ENCODE measurements around the gene AKIRIN2. TPM values are rescaled to one million over a fixed set of nuclear protein-coding genes. Genes with fewer than 3 reads are reported as not detected.

Gene AKIRIN2
- polyA plus RNA-seq, 1 of the 3 experiments (the other 2 are of a cell fraction) = 19.0 TPM

DNA sequence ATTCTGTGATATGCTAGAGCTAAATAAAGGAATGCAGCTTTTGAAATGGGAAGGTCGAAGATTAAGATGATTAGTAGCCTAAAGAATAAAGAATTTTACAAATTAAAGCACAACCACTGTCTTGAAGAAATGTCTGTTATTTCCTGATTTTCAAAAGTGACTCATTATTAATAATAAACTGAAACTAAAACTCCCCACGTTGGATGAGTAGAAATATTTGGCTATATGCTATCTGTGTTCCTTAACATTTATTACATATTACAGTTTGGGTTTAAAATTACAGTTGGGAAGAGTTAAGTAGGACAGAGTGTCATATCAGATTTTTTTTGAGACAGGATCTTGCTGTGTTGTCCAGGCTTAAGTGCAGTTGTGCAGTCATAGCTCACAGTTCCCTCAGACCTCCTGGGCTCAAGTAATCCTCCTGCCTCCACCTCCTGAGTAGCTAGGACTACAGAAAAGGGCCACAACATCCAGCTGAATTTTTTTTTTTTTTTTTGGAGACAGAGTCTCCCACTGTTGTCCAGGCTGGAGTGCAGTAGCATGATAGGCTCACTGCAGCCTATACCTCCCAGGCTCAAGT is 47.1 kb downstream of the AKIRIN2 start:
- H3K9me3 ChIP-seq = no peaks in the 10 kb centered on the region
- no peaks in the 10 kb centered on the region for H3K9me2 ChIP-seq
- WGBS (ENCODE audit: low lambda C conversion rate) = 49% methylated on average over 2 of the region's 2 CpGs
- peaks cover 6% of the 10 kb centered on the region for H3F3A ChIP-seq (replicated peaks; ENCODE audit: insufficient read depth)
- peaks cover 0 to 20% of the 10 kb centered on the region in 2 experiments; a peak in 1 of 4 replicates for H3K4me1 ChIP-seq (ENCODE audit: control insufficient read depth in 1 of 2, insufficient read depth in 2 of 2, low read depth in 1 of 2, low read length in 1 of 2)
- no peaks in the 10 kb centered on the region for H3K79me2 ChIP-seq (ENCODE audit: insufficient read depth)
- peaks cover 17 to 37% of the 10 kb centered on the region in 2 experiments for H3K36me3 ChIP-seq (replicated peaks in 1 of 2; ENCODE audit: control insufficient read depth in 1 of 2, insufficient read depth in 2 of 2, low read length in 1 of 2)
- H2AFZ ChIP-seq (ENCODE audit: low read depth) = no peak overlapping the region
- TF ChIP-seq CHD2 (IDR thresholded peaks at IDR 0.05; ENCODE audit: low read length, partially characterized antibody) (no peak), NRF1 (IDR thresholded peaks at IDR 0.05; ENCODE audit: low read depth, low read length) (no peak), TCF12 (IDR thresholded peaks at IDR 0.05) (no peak), RFX5 (IDR thresholded peaks at IDR 0.05; ENCODE audit: low read length) (no peak), TAF1 (IDR thresholded peaks at IDR 0.05; ENCODE audit: borderline replicate concordance, low read depth, low read length) (no peak), FOXM1 (IDR thresholded peaks at IDR 0.05; ENCODE audit: low read depth) (no peak), MXI1 (IDR thresholded peaks at IDR 0.05; ENCODE audit: low read depth, low read length) (no peak), RAD21 (IDR thresholded peaks at IDR 0.05; ENCODE audit: low read length) (no peak), EZH2phosphoT487 (IDR thresholded peaks at IDR 0.05; ENCODE audit: borderline replicate concordance, low read depth) (no peak), ELF1 (IDR thresholded peaks at IDR 0.05) (no peak), EP300 (IDR thresholded peaks at IDR 0.05; ENCODE audit: borderline replicate concordance in 1 of 2, low read depth in 1 of 2, low read length in 1 of 2) (no peak)
- TF ChIP-seq, protein P1, sequence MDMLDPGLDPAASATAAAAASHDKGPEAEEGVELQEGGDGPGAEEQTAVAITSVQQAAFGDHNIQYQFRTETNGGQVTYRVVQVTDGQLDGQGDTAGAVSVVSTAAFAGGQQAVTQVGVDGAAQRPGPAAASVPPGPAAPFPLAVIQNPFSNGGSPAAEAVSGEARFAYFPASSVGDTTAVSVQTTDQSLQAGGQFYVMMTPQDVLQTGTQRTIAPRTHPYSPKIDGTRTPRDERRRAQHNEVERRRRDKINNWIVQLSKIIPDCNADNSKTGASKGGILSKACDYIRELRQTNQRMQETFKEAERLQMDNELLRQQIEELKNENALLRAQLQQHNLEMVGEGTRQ (IDR thresholded peaks at IDR 0.05; ENCODE audit: borderline replicate concordance, low read depth, low read length) = no peak
- TF ChIP-seq, protein P2, sequence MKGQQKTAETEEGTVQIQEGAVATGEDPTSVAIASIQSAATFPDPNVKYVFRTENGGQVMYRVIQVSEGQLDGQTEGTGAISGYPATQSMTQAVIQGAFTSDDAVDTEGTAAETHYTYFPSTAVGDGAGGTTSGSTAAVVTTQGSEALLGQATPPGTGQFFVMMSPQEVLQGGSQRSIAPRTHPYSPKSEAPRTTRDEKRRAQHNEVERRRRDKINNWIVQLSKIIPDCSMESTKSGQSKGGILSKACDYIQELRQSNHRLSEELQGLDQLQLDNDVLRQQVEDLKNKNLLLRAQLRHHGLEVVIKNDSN (IDR thresholded peaks at IDR 0.05; ENCODE audit: borderline replicate concordance, low read depth) = no peak
- TF ChIP-seq, protein P3, sequence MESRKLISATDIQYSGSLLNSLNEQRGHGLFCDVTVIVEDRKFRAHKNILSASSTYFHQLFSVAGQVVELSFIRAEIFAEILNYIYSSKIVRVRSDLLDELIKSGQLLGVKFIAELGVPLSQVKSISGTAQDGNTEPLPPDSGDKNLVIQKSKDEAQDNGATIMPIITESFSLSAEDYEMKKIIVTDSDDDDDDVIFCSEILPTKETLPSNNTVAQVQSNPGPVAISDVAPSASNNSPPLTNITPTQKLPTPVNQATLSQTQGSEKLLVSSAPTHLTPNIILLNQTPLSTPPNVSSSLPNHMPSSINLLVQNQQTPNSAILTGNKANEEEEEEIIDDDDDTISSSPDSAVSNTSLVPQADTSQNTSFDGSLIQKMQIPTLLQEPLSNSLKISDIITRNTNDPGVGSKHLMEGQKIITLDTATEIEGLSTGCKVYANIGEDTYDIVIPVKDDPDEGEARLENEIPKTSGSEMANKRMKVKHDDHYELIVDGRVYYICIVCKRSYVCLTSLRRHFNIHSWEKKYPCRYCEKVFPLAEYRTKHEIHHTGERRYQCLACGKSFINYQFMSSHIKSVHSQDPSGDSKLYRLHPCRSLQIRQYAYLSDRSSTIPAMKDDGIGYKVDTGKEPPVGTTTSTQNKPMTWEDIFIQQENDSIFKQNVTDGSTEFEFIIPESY (IDR thresholded peaks at IDR 0.05; ENCODE audit: borderline replicate concordance, low read depth) = no peak
- TF ChIP-seq, protein P4, sequence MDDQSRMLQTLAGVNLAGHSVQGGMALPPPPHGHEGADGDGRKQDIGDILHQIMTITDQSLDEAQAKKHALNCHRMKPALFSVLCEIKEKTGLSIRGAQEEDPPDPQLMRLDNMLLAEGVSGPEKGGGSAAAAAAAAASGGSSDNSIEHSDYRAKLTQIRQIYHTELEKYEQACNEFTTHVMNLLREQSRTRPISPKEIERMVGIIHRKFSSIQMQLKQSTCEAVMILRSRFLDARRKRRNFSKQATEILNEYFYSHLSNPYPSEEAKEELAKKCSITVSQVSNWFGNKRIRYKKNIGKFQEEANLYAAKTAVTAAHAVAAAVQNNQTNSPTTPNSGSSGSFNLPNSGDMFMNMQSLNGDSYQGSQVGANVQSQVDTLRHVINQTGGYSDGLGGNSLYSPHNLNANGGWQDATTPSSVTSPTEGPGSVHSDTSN (IDR thresholded peaks at IDR 0.05) = no peak
- TF ChIP-seq, protein P5, sequence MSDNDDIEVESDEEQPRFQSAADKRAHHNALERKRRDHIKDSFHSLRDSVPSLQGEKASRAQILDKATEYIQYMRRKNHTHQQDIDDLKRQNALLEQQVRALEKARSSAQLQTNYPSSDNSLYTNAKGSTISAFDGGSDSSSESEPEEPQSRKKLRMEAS (IDR thresholded peaks at IDR 0.05; ENCODE audit: low read depth) = no peak
- peak overlapping the region; percentile 23; the same call in 1 of the 2 replicates for H3K4me2 ChIP-seq
- H3K27ac ChIP-seq (ENCODE audit: low read depth in 2 of 2, low read length in 1 of 2) = peak overlapping the region in 1 of 2 experiments; percentile 31; a peak in 1 of 4 replicates
- H3K4me3 ChIP-seq (ENCODE audit: low read depth in 2 of 2, low read length in 1 of 2) = no peak overlapping the region
- ChIA-PET POLR2A (no interaction called here), CTCF (interaction anchor here (1.0 kb wide), 1 partner anchor 45 kb away, joined by 3 read pairs; no protein-coding TSS in a partner anchor)
- H3K9ac ChIP-seq = no peak overlapping the region; the same call in 1 of the 2 replicates
- DNase-seq = no peak
- H3K27me3 ChIP-seq (ENCODE audit: insufficient read depth) = no peaks in the 10 kb centered on the region
- H4K20me1 ChIP-seq (ENCODE audit: insufficient read depth) = no peaks in the 10 kb centered on the region

Measured in SK-N-SH (cell line).